Fibroblast of villous mesenchyme (primary cell): Measurements from ENCODE around the gene HSPA1B. TPM values are rescaled to one million over a fixed set of nuclear protein-coding genes. Genes with fewer than 3 reads are reported as not detected.
"Not testable (repeated sequence)": the region's sequence is repeated elsewhere in the genome, so short reads cannot be mapped to it uniquely, and the experiment has no call there.

Source experiments
- DNase-seq: peaks from one replicate; pipeline ENCODE4 v3.0.0-alpha.2; 2010; ENCODE audit warnings: low read depth
- H3K4me3 ChIP-seq: 2 replicates; pipeline ENCODE4 v1.5.1; 2011; ENCODE audit warnings: low read depth, mild to moderate bottlenecking, low read length
- total RNA-seq: library from RNA; depleted of rRNA; stranded (reverse); fragments of >200 nt; gene quantifications from 2 replicates; pipeline ENCODE4 v1.2.3, GENCODE V29; 2012
- TF ChIP-seq, protein P1 (sequence below): IDR thresholded peaks from 2 replicates; pipeline ENCODE4 v1.5.1; 2012; ENCODE audit warnings: low read depth, mild to moderate bottlenecking, low read length; ENCODE audit not compliant: insufficient read depth

HSPA1B gene
- total RNA-seq, 1 donor: 148 TPM

- TF ChIP-seq, protein P1, sequence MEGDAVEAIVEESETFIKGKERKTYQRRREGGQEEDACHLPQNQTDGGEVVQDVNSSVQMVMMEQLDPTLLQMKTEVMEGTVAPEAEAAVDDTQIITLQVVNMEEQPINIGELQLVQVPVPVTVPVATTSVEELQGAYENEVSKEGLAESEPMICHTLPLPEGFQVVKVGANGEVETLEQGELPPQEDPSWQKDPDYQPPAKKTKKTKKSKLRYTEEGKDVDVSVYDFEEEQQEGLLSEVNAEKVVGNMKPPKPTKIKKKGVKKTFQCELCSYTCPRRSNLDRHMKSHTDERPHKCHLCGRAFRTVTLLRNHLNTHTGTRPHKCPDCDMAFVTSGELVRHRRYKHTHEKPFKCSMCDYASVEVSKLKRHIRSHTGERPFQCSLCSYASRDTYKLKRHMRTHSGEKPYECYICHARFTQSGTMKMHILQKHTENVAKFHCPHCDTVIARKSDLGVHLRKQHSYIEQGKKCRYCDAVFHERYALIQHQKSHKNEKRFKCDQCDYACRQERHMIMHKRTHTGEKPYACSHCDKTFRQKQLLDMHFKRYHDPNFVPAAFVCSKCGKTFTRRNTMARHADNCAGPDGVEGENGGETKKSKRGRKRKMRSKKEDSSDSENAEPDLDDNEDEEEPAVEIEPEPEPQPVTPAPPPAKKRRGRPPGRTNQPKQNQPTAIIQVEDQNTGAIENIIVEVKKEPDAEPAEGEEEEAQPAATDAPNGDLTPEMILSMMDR: no peak
- H3K4me3 ChIP-seq: no peak overlapping the region
- DNase-seq: no peak
Observed at GRCh38 chr6:31858707-31859106, 31.2 kb downstream of the HSPA1B start.

DNA sequence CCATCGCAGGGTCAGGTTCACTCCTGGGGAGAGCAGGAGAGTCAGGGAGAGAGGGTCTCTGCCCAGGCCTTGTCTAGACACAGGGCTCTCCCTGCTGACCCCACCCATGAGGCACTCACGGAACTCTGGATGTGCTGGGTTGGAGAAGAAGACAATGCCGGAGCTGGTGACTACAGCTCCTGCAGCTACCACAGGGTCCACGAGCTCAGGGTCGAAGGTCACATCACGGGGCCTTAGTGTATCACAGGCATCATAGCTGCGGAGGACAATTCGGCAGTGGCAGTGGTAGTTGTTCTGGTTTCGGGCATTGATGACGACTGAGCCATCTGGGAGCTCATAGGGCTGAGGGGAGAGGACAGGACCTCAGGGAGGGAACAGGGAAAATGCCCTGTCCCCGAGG lies 32.4 kb downstream of the HSPA1B start:
- H3K4me3 ChIP-seq: no peak overlapping the region
- no peak for DNase-seq
- TF ChIP-seq, protein P1: no peak

- TF ChIP-seq, protein P1: no peak
- no peak for DNase-seq
- H3K4me3 ChIP-seq: no peak overlapping the region
Observed at GRCh38 chr6:31860349-31860748, 32.8 kb downstream of the HSPA1B start.

- DNase-seq: no peak
- no peak overlapping the region for H3K4me3 ChIP-seq
- TF ChIP-seq, protein P1: no peak
Observed at GRCh38 chr6:31861150-31861549, 33.6 kb downstream of the HSPA1B start.

- peak overlapping the region; percentile 75 for H3K4me3 ChIP-seq
- no peak for DNase-seq
- TF ChIP-seq, protein P1: no peak
Observed at GRCh38 chr6:31861919-31862343, 34.4 kb downstream of the HSPA1B start.

GRCh38 chr6:31862344-31863235 lies 35.1 kb downstream of the HSPA1B start, which contains the start of gene NEU1:
Gene NEU1 (minus strand): TSS chr6:31862821. CDS start chr6:31862776, 45 bp downstream.
- TF ChIP-seq, protein P1: no peak
- peak; percentile 100 for DNase-seq
- peak within 1 kb of the TSS; percentile 83 for H3K4me3 ChIP-seq

DNA sequence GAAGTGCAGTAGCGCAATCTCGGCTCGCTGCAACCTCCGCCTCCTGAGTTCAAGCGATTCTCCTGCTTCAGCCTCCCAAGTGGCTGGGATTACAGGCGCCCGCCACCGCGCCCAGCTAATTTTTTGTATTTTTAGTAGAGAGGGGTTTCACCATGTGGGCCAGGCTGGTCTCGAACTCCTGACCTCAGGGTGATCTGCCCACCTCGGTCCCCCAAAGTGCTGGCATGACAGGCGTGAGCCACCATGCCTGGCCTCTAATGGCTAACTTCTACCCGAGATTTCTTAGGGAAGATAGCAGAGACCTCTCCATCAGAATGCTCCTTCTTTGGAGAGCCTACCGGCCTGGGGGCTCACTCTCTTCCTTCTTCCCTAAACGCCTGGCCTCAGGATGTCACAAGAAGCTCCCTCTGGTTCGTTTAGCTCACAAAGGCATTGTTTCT lies 36.6 kb downstream of the HSPA1B start:
- not testable (repeated sequence) for DNase-seq
- peak overlapping the region; percentile 83 for H3K4me3 ChIP-seq
